Muscle layer of colon (tissue), 2 donors: ENCODE measurements around the gene CEACAM20.
"Not testable (repeated sequence)": the region's sequence is repeated elsewhere in the genome, so short reads cannot be mapped to it uniquely, and the experiment has no call there.

ENCODE experiments used
- H3K27ac ChIP-seq: one replicate; pipeline ENCODE4 v1.7.0; 2013; ENCODE audit warnings: low read depth, mild to moderate bottlenecking, low read length, moderate library complexity
- H3K27me3 ChIP-seq, 2 donors: one replicate each; pipeline ENCODE4 v1.7.0; 2013; ENCODE audit warnings: low read length in 2 of 2, mild to moderate bottlenecking in 2 of 2; ENCODE audit not compliant: insufficient read depth in 2 of 2, control insufficient read depth in 1 of 2
- H3K36me3 ChIP-seq: one replicate; pipeline ENCODE4 v1.7.0; 2013; ENCODE audit warnings: mild to moderate bottlenecking, low read length; ENCODE audit not compliant: insufficient read depth
- H3K4me1 ChIP-seq: one replicate; pipeline ENCODE4 v1.7.0; 2013; ENCODE audit warnings: mild to moderate bottlenecking, low read length; ENCODE audit not compliant: insufficient read depth
- H3K4me3 ChIP-seq, 2 donors: one replicate each; pipeline ENCODE4 v1.7.0; 2013; ENCODE audit warnings: low read length in 2 of 2, low read depth in 1 of 2, mild to moderate bottlenecking in 1 of 2, moderate library complexity in 1 of 2
- H3K9ac ChIP-seq: one replicate; pipeline ENCODE4 v1.7.0; 2013; ENCODE audit warnings: low read length
- H3K9me3 ChIP-seq: one replicate; pipeline ENCODE4 v1.7.0; 2013; ENCODE audit warnings: mild to moderate bottlenecking, low read length
- donor health status: abdominal sarcoma.
- donor health status: Adenocarcinoma of cecum.

Gene CEACAM20

GRCh38 chr19:44515031-44515430, 14.4 kb downstream of the CEACAM20 start:
- no peaks in the 10 kb centered on the region for H3K27me3 ChIP-seq
- H3K4me3 ChIP-seq = no peak overlapping the region
- no peaks in the 10 kb centered on the region for H3K4me1 ChIP-seq
- H3K9me3 ChIP-seq = no peaks in the 10 kb centered on the region
- no peaks in the 10 kb centered on the region for H3K36me3 ChIP-seq
- no peak overlapping the region for H3K9ac ChIP-seq
- no peak overlapping the region for H3K27ac ChIP-seq

- no peak overlapping the region for H3K4me3 ChIP-seq
- H3K9me3 ChIP-seq = no peaks in the 10 kb centered on the region
- H3K4me1 ChIP-seq = no peaks in the 10 kb centered on the region
- H3K9ac ChIP-seq = no peak overlapping the region
- no peaks in the 10 kb centered on the region for H3K36me3 ChIP-seq
- H3K27me3 ChIP-seq = no peaks in the 10 kb centered on the region
- H3K27ac ChIP-seq = no peak overlapping the region
Observed at GRCh38 chr19:44512326-44513298, 16.9 kb downstream of the CEACAM20 start.

GRCh38 chr19:44509478-44509877, 20.0 kb downstream of the CEACAM20 start:
- Histone ChIP-seq H3K36me3 (no peaks in the 10 kb centered on the region), H3K27me3 (peaks cover 0 to 5% of the 10 kb centered on the region in 2 donors), H3K4me1 (no peaks in the 10 kb centered on the region), H3K9ac (no peak overlapping the region), H3K4me3 (no peak overlapping the region), H3K9me3 (no peaks in the 10 kb centered on the region), H3K27ac (no peak overlapping the region)

- Histone ChIP-seq H3K36me3 (peaks cover 22% of the 10 kb centered on the region), H3K9me3 (peaks cover 19% of the 10 kb centered on the region), H3K27ac (peak within 1 kb of the TSS; percentile 95), H3K4me1 (peaks cover 12% of the 10 kb centered on the region), H3K9ac (peak within 1 kb of the TSS; percentile 30), H3K27me3 (no peaks in the 10 kb centered on the region), H3K4me3 (peak within 1 kb of the TSS; percentile 89 to 97)
Observed at GRCh38 chr19:44499962-44500949, 29.2 kb downstream of the CEACAM20 start, which contains the start of gene ZNF180. TSS of gene ZNF180 (minus strand) at chr19:44500522. CDS start at chr19:44497334, 3,188 bp downstream.

- peak overlapping the region; percentile 95 for H3K27ac ChIP-seq
- no peaks in the 10 kb centered on the region for H3K27me3 ChIP-seq
- peak overlapping the region; percentile 10 for H3K9ac ChIP-seq
- peaks cover 26% of the 10 kb centered on the region for H3K9me3 ChIP-seq
- peaks cover 29% of the 10 kb centered on the region for H3K36me3 ChIP-seq
- H3K4me1 ChIP-seq = peaks cover 12% of the 10 kb centered on the region
- peak overlapping the region; percentile 89 to 97 for H3K4me3 ChIP-seq
Observed at GRCh38 chr19:44499559-44499958, 29.9 kb downstream of the CEACAM20 start.

GRCh38 chr19:44498988-44499387, 30.5 kb downstream of the CEACAM20 start:
- Histone ChIP-seq H3K4me1 (peaks cover 12% of the 10 kb centered on the region), H3K9ac (no peak overlapping the region), H3K9me3 (peaks cover 32% of the 10 kb centered on the region), H3K36me3 (peaks cover 34% of the 10 kb centered on the region), H3K27ac (no peak overlapping the region), H3K27me3 (no peaks in the 10 kb centered on the region), H3K4me3 (peak overlapping the region; percentile 89 to 97)

GRCh38 chr19:44496711-44497110, 32.8 kb downstream of the CEACAM20 start:
- H3K9me3 ChIP-seq = peaks cover 53% of the 10 kb centered on the region
- H3K36me3 ChIP-seq = peaks cover 57% of the 10 kb centered on the region
- H3K4me3 ChIP-seq = no peak overlapping the region
- no peak overlapping the region for H3K27ac ChIP-seq
- no peak overlapping the region for H3K9ac ChIP-seq
- peaks cover 12% of the 10 kb centered on the region for H3K4me1 ChIP-seq
- no peaks in the 10 kb centered on the region for H3K27me3 ChIP-seq

- no peak overlapping the region for H3K9ac ChIP-seq
- H3K4me1 ChIP-seq = no peaks in the 10 kb centered on the region
- no peaks in the 10 kb centered on the region for H3K27me3 ChIP-seq
- H3K27ac ChIP-seq = no peak overlapping the region
- H3K4me3 ChIP-seq = peak overlapping the region; percentile 4 to 22
- H3K36me3 ChIP-seq = peaks cover 47% of the 10 kb centered on the region
- peaks cover 97% of the 10 kb centered on the region for H3K9me3 ChIP-seq
Observed at GRCh38 chr19:44476559-44477408, 52.7 kb downstream of the CEACAM20 start.

GRCh38 chr19:44468730-44469129, 60.7 kb downstream of the CEACAM20 start:
- H3K27me3 ChIP-seq = not testable (repeated sequence)
- peaks cover 42% of the 10 kb centered on the region for H3K9me3 ChIP-seq

GRCh38 chr19:44462600-44463286, 66.7 kb downstream of the CEACAM20 start:
- H3K27ac ChIP-seq, H3K4me1 ChIP-seq, H3K9ac ChIP-seq, H3K36me3 ChIP-seq, H3K4me3 ChIP-seq, H3K27me3 ChIP-seq: not testable (repeated sequence)
- peaks cover 14% of the 10 kb centered on the region for H3K9me3 ChIP-seq

More at GRCh38 chr19:44468730-44469129, 60.7 kb downstream of the CEACAM20 start:
- not testable (repeated sequence) for H3K27ac ChIP-seq, H3K4me3 ChIP-seq, H3K4me1 ChIP-seq, H3K9ac ChIP-seq, H3K36me3 ChIP-seq
